CD4-positive, alpha-beta T cell treated with Interleukin-4 for 4 hours (primary cell): Measurements from ENCODE around the gene HERPUD1.
A peak's percentile ranks its signal among the peaks of the same experiment; 100 is the strongest.
"Not testable (repeated sequence)": the region's sequence is repeated elsewhere in the genome, so short reads cannot be mapped to it uniquely, and the experiment has no call there.

Source experiments
- DNase-seq: peaks from one replicate; pipeline ENCODE4 v3.0.0-alpha.2; 2020

Gene HERPUD1

GRCh38 chr16:56931892-56932720 is at the start of gene HERPUD1:
Gene HERPUD1 (plus strand): TSS chr16:56932142. CDS start chr16:56932245, 103 bp downstream.
- DNase-seq, result peak; percentile 99

- DNase-seq, result no peak
These were observed 48.4 kb upstream of the HERPUD1 start for GRCh38 chr16:56883586-56883985.

- DNase-seq, result no peak
These were observed 47.8 kb upstream of the HERPUD1 start for GRCh38 chr16:56884026-56884582.

GRCh38 chr16:56884929-56885328 is 47.0 kb upstream of the HERPUD1 start:
- DNase-seq, result not testable (repeated sequence)

- no peak for DNase-seq
These were observed 46.3 kb upstream of the HERPUD1 start for GRCh38 chr16:56885446-56886162.

- DNase-seq, result no peak
These were observed 45.6 kb upstream of the HERPUD1 start for GRCh38 chr16:56886296-56886695.

- no peak for DNase-seq
These were observed 45.1 kb upstream of the HERPUD1 start for GRCh38 chr16:56886826-56887225.

GRCh38 chr16:56888806-56889205 is 43.1 kb upstream of the HERPUD1 start:
- DNase-seq, result peak; percentile 5

- no peak for DNase-seq
These were observed 42.7 kb upstream of the HERPUD1 start for GRCh38 chr16:56889206-56889605.

- no peak for DNase-seq
These were observed 40.3 kb upstream of the HERPUD1 start for GRCh38 chr16:56891685-56892084.

- no peak for DNase-seq
These were observed 39.2 kb upstream of the HERPUD1 start for GRCh38 chr16:56892705-56893104.

GRCh38 chr16:56894331-56894917 is 37.5 kb upstream of the HERPUD1 start:
- no peak for DNase-seq

- DNase-seq, result no peak
These were observed 36.1 kb upstream of the HERPUD1 start for GRCh38 chr16:56895813-56896212.

GRCh38 chr16:56896244-56896643 is 35.7 kb upstream of the HERPUD1 start:
- DNase-seq, result no peak

- no peak for DNase-seq
These were observed 34.7 kb upstream of the HERPUD1 start for GRCh38 chr16:56897026-56897799.

- DNase-seq, result peak; percentile 8
These were observed 33.1 kb upstream of the HERPUD1 start for GRCh38 chr16:56898847-56899246.

- no peak for DNase-seq
These were observed 28.1 kb upstream of the HERPUD1 start for GRCh38 chr16:56903866-56904265.

- DNase-seq, result no peak
These were observed 24.5 kb upstream of the HERPUD1 start for GRCh38 chr16:56907401-56907800.

GRCh38 chr16:56909527-56909979 is 22.4 kb upstream of the HERPUD1 start:
- DNase-seq, result no peak

GRCh38 chr16:56910112-56910511 is 21.8 kb upstream of the HERPUD1 start:
- DNase-seq, result no peak

- DNase-seq, result no peak
These were observed 21.0 kb upstream of the HERPUD1 start for GRCh38 chr16:56910654-56911539.
